Uterus (tissue), 4 donors: ENCODE data around the gene COL4A2. TPM values are rescaled to one million over a fixed set of nuclear protein-coding genes. Genes with fewer than 3 reads are reported as not detected.

Experiments used
- DNase-seq, 2 donors: peaks; one replicate each; pipeline ENCODE4 v3.0.0-alpha.2; 2019 to 2020
- H3K27ac ChIP-seq, 2 donors: fragments of 200-600 bp; sonication (generic); 1 replicate in 1 of 2; 2 replicates in 1 of 2; pipeline ENCODE4 v1.5.1; 2016 to 2018
- H3K27me3 ChIP-seq, 2 donors: fragments of 200-600 bp; sonication (generic); one replicate each; pipeline ENCODE4 v1.5.1; 2018 to 2019; ENCODE audit warnings: control low read depth in 1 of 2
- H3K36me3 ChIP-seq, 2 donors: fragments of 200-600 bp; sonication (generic); one replicate each; pipeline ENCODE4 v1.5.1; 2019; ENCODE audit warnings: control low read depth in 1 of 2
- H3K4me1 ChIP-seq, 2 donors: fragments of 200-600 bp; sonication (generic); one replicate each; pipeline ENCODE4 v1.5.1; 2018 to 2019; ENCODE audit warnings: control low read depth in 1 of 2
- H3K4me3 ChIP-seq, 2 donors: fragments of 200-600 bp; sonication (generic); 1 replicate in 1 of 2; 2 replicates in 1 of 2; pipeline ENCODE4 v1.5.1; 2018 to 2019; ENCODE audit warnings: mild to moderate bottlenecking in 1 of 2
- H3K9me3 ChIP-seq, 2 donors: fragments of 200-600 bp; sonication (generic); one replicate each; pipeline ENCODE4 v1.5.1; 2019; ENCODE audit warnings: control low read depth in 1 of 2
- POLR2A ChIP-seq, 2 donors: fragments of 450-650 bp; IDR thresholded peaks; one replicate each; pipeline ENCODE4 v1.6.1; 2016; ENCODE audit warnings: antibody characterized with exemption in 2 of 2, mild to moderate bottlenecking in 1 of 2, moderate library complexity in 1 of 2
- intact Hi-C: fragments of 100-400 bp; cut with DNase I; formaldehyde crosslinking; loops from one replicate; pipeline ENCODE4 v1.15.1; 2023; ENCODE audit warnings: low total_unique reads
- total RNA-seq, 4 donors: library from RNA; depleted of rRNA in 3 of 4; stranded (reverse); fragments of >200 nt in 3 of 4; gene quantifications; one replicate each; pipeline versions ENCODE4 v1.1.0 to v1.2.4, GENCODE V29; 2014 to 2023
- TF ChIP-seq, protein P1 (sequence below), 4 experiments: fragments of 200-600 bp in 2 of 4; fragments of 450-650 bp in 2 of 4; sonication (generic) in 2 of 4; IDR thresholded peaks; one replicate each; pipeline ENCODE4 v1.5.1; 2016 to 2019; ENCODE audit warnings: antibody characterized with exemption in 4 of 4, mild to moderate bottlenecking in 2 of 4, moderate library complexity in 1 of 4
- donor health status: DM: yes; HTN: yes; CAD: no.

The COL4A2 gene
- total RNA-seq, 4 donors from 2014 or later = 157 to 606 (median 284) TPM

DNA sequence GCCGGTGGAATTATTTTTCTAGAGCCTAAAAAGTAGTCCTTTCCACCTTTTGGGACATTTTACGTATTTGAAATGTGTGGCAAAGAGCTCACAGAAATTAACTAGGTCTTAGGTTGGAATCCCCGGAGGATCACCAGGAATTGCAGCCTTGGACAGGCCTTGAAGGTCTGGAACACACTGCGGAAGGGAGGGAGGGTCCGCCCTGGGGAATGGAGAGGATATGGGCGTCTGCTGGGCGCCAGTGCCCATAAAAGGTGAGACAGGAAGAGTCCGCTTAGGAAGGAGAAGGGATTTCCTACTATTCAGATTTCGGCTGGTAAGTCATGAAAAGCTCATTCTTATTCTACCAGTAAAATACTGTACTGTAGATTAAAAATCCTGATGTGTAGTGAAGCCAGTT lies 111.9 kb downstream of the COL4A2 start:
- H3K4me1 ChIP-seq = peaks cover 11 to 23% of the 10 kb centered on the region in 2 donors
- intact Hi-C loops = loop anchor here (10.0 kb wide), 1 partner anchor 194 kb away; no protein-coding TSS in a partner anchor
- no peak for DNase-seq
- no peaks in the 10 kb centered on the region for H3K9me3 ChIP-seq
- H3K27ac ChIP-seq = peak overlapping the region; percentile 91 to 97
- H3K27me3 ChIP-seq = no peaks in the 10 kb centered on the region
- no peak overlapping the region for H3K4me3 ChIP-seq
- TF ChIP-seq, protein P1, sequence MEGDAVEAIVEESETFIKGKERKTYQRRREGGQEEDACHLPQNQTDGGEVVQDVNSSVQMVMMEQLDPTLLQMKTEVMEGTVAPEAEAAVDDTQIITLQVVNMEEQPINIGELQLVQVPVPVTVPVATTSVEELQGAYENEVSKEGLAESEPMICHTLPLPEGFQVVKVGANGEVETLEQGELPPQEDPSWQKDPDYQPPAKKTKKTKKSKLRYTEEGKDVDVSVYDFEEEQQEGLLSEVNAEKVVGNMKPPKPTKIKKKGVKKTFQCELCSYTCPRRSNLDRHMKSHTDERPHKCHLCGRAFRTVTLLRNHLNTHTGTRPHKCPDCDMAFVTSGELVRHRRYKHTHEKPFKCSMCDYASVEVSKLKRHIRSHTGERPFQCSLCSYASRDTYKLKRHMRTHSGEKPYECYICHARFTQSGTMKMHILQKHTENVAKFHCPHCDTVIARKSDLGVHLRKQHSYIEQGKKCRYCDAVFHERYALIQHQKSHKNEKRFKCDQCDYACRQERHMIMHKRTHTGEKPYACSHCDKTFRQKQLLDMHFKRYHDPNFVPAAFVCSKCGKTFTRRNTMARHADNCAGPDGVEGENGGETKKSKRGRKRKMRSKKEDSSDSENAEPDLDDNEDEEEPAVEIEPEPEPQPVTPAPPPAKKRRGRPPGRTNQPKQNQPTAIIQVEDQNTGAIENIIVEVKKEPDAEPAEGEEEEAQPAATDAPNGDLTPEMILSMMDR (IDR thresholded peaks at IDR 0.05) = no peak
- TF ChIP-seq POLR2A (IDR thresholded peaks at IDR 0.05) = no peak
- no peaks in the 10 kb centered on the region for H3K36me3 ChIP-seq

DNA sequence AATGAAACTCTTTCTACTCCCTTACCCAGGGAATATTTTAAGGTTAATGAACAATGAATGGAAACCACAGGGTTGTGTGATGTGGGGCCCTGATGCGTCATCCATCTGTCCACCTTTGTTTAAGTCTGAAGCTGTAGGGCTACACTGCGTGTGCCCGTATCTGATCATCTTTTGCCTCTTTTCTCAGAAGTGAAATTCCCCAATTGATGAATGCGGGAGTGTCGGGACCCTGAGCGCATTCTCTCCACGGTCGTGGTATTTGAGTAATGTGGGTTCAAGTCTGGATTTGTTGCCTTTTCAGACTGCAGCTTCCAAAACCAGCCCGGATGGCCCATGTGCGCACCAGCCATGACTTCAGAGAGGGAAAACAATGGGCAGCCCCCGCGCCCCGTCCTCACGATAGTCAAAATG lies 112.3 kb downstream of the COL4A2 start:
- intact Hi-C loops = loop anchor here (10.0 kb wide), 1 partner anchor 195 kb away; no protein-coding TSS in a partner anchor
- Histone ChIP-seq H3K4me1 (peaks cover 11 to 23% of the 10 kb centered on the region in 2 donors), H3K4me3 (no peak overlapping the region), H3K27me3 (no peaks in the 10 kb centered on the region), H3K27ac (peak overlapping the region; percentile 91 to 97), H3K36me3 (no peaks in the 10 kb centered on the region), H3K9me3 (no peaks in the 10 kb centered on the region)
- TF ChIP-seq, protein P1 (IDR thresholded peaks at IDR 0.05) = no peak
- TF ChIP-seq POLR2A (IDR thresholded peaks at IDR 0.05) = no peak
- DNase-seq = no peak

DNA sequence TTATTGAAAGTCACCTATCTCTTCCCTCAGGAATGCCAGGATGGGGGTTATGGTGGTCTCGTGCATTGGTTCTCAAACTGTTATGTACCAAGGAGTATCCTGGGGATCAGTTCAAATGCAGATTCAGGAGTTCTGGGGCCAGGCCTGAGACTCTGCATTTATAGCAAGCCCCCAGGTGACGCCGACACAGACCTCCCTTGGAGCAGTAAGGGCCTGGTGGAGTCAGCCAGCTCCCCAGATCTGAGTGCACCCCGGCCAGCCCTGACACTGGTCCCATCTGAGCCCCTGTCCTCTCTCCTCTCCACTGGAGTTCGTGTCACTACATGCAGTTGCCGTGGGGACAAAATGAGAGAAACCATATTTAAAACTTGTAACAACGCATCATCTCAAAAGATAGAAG lies 112.9 kb downstream of the COL4A2 start:
- Histone ChIP-seq H3K4me3 (no peak overlapping the region), H3K4me1 (peaks cover 11 to 23% of the 10 kb centered on the region in 2 donors), H3K36me3 (no peaks in the 10 kb centered on the region), H3K27me3 (no peaks in the 10 kb centered on the region), H3K9me3 (no peaks in the 10 kb centered on the region), H3K27ac (peak overlapping the region; percentile 91 to 97)
- DNase-seq = no peak
- TF ChIP-seq, protein P1 (IDR thresholded peaks at IDR 0.05) = no peak
- no peak for TF ChIP-seq POLR2A (IDR thresholded peaks at IDR 0.05)
- intact Hi-C loops = loop anchor here (10.0 kb wide), 1 partner anchor 195 kb away; no protein-coding TSS in a partner anchor

DNA sequence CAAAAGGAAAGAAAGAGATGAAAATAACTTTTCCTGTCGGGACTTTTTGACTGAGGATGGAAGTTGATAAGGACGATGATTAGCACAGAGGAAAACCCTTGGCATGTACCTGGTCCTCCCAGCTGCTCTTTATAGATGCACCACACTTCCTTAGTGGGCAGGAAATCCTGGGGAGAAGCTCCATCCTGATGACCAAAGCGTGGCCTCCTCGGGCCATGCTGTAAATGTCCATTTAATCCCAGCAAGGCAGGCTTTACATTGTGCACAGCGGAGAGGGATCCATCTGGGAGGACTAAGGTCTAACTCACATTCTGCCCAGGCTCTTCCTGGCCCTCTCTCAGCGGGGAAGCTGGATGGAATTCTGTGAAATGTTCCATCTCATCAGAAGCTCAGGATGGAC lies 113.5 kb downstream of the COL4A2 start:
- Histone ChIP-seq H3K27ac (peak overlapping the region in 1 of 2 donors; percentile 48), H3K36me3 (no peaks in the 10 kb centered on the region), H3K27me3 (no peaks in the 10 kb centered on the region), H3K9me3 (no peaks in the 10 kb centered on the region), H3K4me1 (peaks cover 10 to 19% of the 10 kb centered on the region in 2 donors), H3K4me3 (no peak overlapping the region)
- intact Hi-C loops = no loop called here
- no peak for DNase-seq
- no peak for TF ChIP-seq POLR2A (IDR thresholded peaks at IDR 0.05)
- TF ChIP-seq, protein P1 (IDR thresholded peaks at IDR 0.05) = no peak

DNA sequence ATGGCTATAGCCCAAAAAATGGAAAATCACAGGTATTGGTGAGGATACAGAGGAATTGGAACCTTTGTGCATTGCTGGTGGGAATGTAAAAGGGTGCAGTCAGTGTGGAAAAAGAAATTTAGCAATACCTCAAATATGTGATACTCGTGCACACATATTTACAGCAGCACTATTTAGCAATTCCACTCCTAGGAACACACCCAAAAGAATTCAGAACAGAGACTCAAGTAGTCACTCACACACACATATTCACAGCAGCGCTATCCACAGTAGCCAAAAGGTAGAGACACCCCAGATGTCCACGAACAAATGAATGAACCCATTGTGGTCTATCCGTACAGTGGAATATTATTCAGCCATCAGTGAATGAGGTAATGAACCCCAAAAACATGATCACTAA lies 114.0 kb downstream of the COL4A2 start:
- H3K4me3 ChIP-seq = no peak overlapping the region
- TF ChIP-seq, protein P1 (IDR thresholded peaks at IDR 0.05) = no peak
- no peak for TF ChIP-seq POLR2A (IDR thresholded peaks at IDR 0.05)
- no peaks in the 10 kb centered on the region for H3K27me3 ChIP-seq
- H3K27ac ChIP-seq = peak overlapping the region in 1 of 2 donors; percentile 48
- intact Hi-C loops = no loop called here
- no peaks in the 10 kb centered on the region for H3K36me3 ChIP-seq
- no peaks in the 10 kb centered on the region for H3K9me3 ChIP-seq
- no peak for DNase-seq
- H3K4me1 ChIP-seq = peaks cover 6 to 15% of the 10 kb centered on the region in 2 donors
